H1 (cell line): ENCODE results near the gene BAZ2B. TPM values are rescaled to one million over a fixed set of nuclear protein-coding genes. Genes with fewer than 3 reads are reported as not detected.

Source experiments
- CREB1 ChIP-seq: IDR thresholded peaks from 2 replicates; pipeline ENCODE4 v1.6.1; 2012; ENCODE audit warnings: inconsistent platforms
- GTF2F1 ChIP-seq: IDR thresholded peaks from 2 replicates; pipeline ENCODE4 v1.6.1; 2012; ENCODE audit warnings: low read depth, low read length, improper control_type of control experiment, borderline replicate concordance
- SAP30 ChIP-seq: fragments of 300-600 bp; sonication (generic); IDR thresholded peaks from 2 replicates; pipeline ENCODE4 v1.7.1; 2012; ENCODE audit warnings: low read length, moderate library complexity, mild to moderate bottlenecking, inconsistent platforms; ENCODE audit not compliant: insufficient read depth, insufficient replicate concordance
- polyA plus RNA-seq, 7 experiments: library from polyadenylated mRNA; depleted of rRNA in 3 of 7; stranded (reverse) in 5 of 7; unstranded in 2 of 7; fragments of >200 nt in 5 of 7; fragments of 200-250 nt in 2 of 7; gene quantifications; 1 replicate in 5 of 7; 2 replicates in 1 of 7; 4 replicates in 1 of 7; pipeline versions ENCODE4 v1.2.1 to v1.2.3, GENCODE V29; 2011 to 2013; ENCODE audit warnings: missing spikeins in 2 of 7, mixed read lengths in 2 of 7
- total RNA-seq: library from RNA; stranded (reverse); fragmentation: NEBNext Ultra II Directional; extraction: Animal tissue kit (Norgen Biotek cat#: 25700); gene quantifications from 2 replicates; pipeline ENCODE4 v1.2.1, GENCODE V29; 2021
- TF ChIP-seq, protein P1 (sequence below): IDR thresholded peaks from 2 replicates; pipeline ENCODE4 v1.6.1; 2012; ENCODE audit warnings: inconsistent platforms

BAZ2B gene
- total and polyA plus RNA-seq, 2 of the 8 experiments (the other 6 are each of a cell fraction or from before 2014, with no cell fraction given) = 15.2 to 46.3 TPM

DNA sequence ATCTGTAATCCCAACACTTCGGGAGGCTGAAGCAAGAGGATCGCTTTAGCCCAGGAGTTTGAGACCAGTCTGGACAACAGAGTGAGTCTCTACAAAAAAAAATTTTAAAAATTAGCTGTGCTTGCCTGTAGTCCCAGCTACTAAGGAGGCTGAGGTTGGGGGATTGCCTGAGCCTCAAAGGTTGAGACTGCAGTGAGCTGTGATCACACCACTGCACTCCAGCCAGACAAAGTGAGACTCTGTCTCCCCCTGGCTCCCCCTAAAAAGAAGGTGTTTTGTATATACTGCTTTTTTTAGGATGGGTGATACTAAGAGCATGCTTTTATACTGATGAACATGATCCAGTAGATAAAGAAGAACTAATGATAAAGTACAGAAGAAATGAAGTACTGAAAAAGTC is 145.0 kb downstream of the BAZ2B start (continued):
- TF ChIP-seq CREB1 (no peak), GTF2F1 (no peak), SAP30 (no peak)
- TF ChIP-seq, protein P1, sequence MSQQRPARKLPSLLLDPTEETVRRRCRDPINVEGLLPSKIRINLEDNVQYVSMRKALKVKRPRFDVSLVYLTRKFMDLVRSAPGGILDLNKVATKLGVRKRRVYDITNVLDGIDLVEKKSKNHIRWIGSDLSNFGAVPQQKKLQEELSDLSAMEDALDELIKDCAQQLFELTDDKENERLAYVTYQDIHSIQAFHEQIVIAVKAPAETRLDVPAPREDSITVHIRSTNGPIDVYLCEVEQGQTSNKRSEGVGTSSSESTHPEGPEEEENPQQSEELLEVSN = no peak
